PC-3 (cell line): Measurements from ENCODE around the gene POU2F1.

Source experiments
- EZH2 ChIP-seq: fragments of 300-600 bp; sonication (generic); IDR thresholded peaks from one replicate; pipeline ENCODE4 v1.6.1; 2017; ENCODE audit warnings: antibody characterized with exemption, mild to moderate bottlenecking, low read length; ENCODE audit not compliant: unreplicated experiment
- TF ChIP-seq, protein P1 (sequence below): fragments of 300-600 bp; sonication (generic); conservative IDR thresholded peaks from 2 replicates; pipeline ENCODE4 v1.5.1; 2017; ENCODE audit warnings: antibody characterized with exemption, low read depth, mild to moderate bottlenecking, low read length

DNA sequence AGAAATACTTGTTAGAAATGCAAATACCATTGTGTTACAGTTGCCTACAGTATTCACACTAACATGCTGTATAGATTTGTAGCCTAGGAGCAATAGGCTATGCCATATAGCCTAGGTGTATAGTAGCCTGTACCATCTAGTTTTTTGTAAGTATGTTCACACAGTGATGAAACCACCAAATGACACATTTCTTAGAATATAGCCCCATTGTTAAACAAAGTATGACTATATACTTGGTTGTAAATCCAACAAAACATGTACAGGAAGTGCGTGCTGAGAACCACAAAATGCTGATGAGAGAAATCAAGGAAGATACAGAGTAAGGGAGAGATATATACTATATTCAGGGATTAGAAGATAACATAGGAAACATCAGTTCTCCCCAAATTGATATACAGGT is 92.2 kb downstream of the POU2F1 start:
- TF ChIP-seq, protein P1, sequence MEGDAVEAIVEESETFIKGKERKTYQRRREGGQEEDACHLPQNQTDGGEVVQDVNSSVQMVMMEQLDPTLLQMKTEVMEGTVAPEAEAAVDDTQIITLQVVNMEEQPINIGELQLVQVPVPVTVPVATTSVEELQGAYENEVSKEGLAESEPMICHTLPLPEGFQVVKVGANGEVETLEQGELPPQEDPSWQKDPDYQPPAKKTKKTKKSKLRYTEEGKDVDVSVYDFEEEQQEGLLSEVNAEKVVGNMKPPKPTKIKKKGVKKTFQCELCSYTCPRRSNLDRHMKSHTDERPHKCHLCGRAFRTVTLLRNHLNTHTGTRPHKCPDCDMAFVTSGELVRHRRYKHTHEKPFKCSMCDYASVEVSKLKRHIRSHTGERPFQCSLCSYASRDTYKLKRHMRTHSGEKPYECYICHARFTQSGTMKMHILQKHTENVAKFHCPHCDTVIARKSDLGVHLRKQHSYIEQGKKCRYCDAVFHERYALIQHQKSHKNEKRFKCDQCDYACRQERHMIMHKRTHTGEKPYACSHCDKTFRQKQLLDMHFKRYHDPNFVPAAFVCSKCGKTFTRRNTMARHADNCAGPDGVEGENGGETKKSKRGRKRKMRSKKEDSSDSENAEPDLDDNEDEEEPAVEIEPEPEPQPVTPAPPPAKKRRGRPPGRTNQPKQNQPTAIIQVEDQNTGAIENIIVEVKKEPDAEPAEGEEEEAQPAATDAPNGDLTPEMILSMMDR: no peak
- no peak for TF ChIP-seq EZH2
